Thyroid gland (tissue), 4 donors: ENCODE data around the gene SH2D2A. TPM values are rescaled to one million over a fixed set of nuclear protein-coding genes. Genes with fewer than 3 reads are reported as not detected.

Experiments
- DNase-seq, 2 donors: peaks; one replicate each; pipeline ENCODE4 v3.0.0-alpha.2; 2019
- H3K27ac ChIP-seq, 3 donors: fragments of 200-600 bp; sonication (generic); 1 replicate in 2 of 3; 2 replicates in 1 of 3; pipeline ENCODE4 v1.5.1; 2016 to 2019; ENCODE audit warnings: mild to moderate bottlenecking in 1 of 3, moderate library complexity in 1 of 3
- H3K27me3 ChIP-seq: fragments of 200-600 bp; sonication (generic); one replicate; pipeline ENCODE4 v1.5.1; 2019
- H3K36me3 ChIP-seq, 2 donors: fragments of 200-600 bp; sonication (generic); one replicate each; pipeline ENCODE4 v1.5.1; 2016 to 2019
- H3K4me1 ChIP-seq, 2 donors: fragments of 200-600 bp; sonication (generic); one replicate each; pipeline ENCODE4 v1.5.1; 2017 to 2019
- H3K4me3 ChIP-seq, 3 donors: fragments of 200-600 bp; sonication (generic); replicated peaks in 1 of 3; 1 replicate in 2 of 3; 2 replicates in 1 of 3; pipeline ENCODE4 v1.5.1; 2016; ENCODE audit warnings: mild to moderate bottlenecking in 1 of 3
- H3K9me3 ChIP-seq: fragments of 200-600 bp; sonication (generic); one replicate; pipeline ENCODE4 v1.5.1; 2017
- CTCF ChIP-seq, 6 experiments: fragments of 200-600 bp in 3 of 6; fragments of 450-650 bp in 3 of 6; sonication (generic) in 3 of 6; IDR thresholded peaks; one replicate each; pipeline ENCODE4 v1.5.1; 2016 to 2019; ENCODE audit warnings: antibody characterized with exemption in 6 of 6, mild to moderate bottlenecking in 2 of 6, inconsistent platforms in 1 of 6, moderate library complexity in 1 of 6
- POLR2A ChIP-seq, 2 donors: fragments of 450-650 bp; IDR thresholded peaks; one replicate each; pipeline ENCODE4 v1.6.1; 2017; ENCODE audit warnings: antibody characterized with exemption in 2 of 2, mild to moderate bottlenecking in 2 of 2, moderate library complexity in 1 of 2
- WGBS, 2 donors: methylation state at CpG; one replicate each; pipeline ENCODE4 v1.1.5; 2017; 5-methylcytosine and 5-hydroxymethylcytosine counted together
- intact Hi-C: fragments of 100-400 bp; cut with DNase I; formaldehyde crosslinking; loops from one replicate; pipeline ENCODE4 v1.15.1; 2023
- total RNA-seq, 4 donors: library from RNA; depleted of rRNA; stranded (reverse); fragments of >200 nt; gene quantifications; one replicate each; pipeline ENCODE4 v1.2.3, GENCODE V29; 2016

Gene SH2D2A
- total RNA-seq, 4 donors from 2014 or later, result 1.2 to 3.3 (median 2.0) TPM

DNA sequence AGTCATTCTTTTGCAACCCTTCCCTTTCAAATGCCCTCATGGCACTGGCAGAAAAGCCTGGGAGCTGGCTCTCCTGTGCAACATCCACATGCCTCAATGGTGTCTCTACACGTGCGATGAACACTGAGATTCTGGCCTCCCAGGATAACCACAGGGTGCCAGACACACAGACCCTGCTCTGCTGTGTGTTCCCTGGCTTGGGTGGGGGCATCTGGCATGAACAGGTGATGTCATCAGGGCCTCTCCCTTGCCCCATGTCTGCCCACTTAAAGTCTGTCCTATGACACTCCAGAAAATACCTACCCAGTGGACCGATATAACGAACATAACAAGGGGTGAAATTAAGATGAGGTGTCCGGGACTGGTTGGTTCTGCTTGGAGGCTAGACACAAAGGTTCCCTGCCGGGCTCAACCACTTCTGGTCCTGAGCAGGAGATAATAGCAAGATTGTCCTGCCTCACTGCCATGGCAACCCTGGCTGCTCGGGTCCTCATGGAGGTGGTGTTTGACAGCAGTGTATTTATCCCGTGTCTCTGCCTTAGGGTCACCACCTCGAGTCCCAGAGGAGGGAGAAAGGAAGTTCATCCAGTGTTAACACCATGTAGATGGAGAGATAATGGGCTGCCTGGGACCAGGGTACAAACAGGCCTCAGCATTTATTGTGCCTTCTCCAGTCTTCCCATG lies 22.9 kb upstream of the SH2D2A start:
- Histone ChIP-seq H3K4me3 (no peak overlapping the region), H3K9me3 (no peaks in the 10 kb centered on the region), H3K4me1 (no peaks in the 10 kb centered on the region), H3K27me3 (peaks cover under 1% of the 10 kb centered on the region), H3K36me3 (no peaks in the 10 kb centered on the region), H3K27ac (no peak overlapping the region)
- no peak for TF ChIP-seq POLR2A (IDR thresholded peaks at IDR 0.05)
- no peak for TF ChIP-seq CTCF (IDR thresholded peaks at IDR 0.05)
- no peak for DNase-seq
- WGBS, 2 donors, result 31 to 39% methylated on average over 9 of the region's 9 CpGs
- intact Hi-C loops, result loop anchor here (5.0 kb wide), 1 partner anchor 88 kb away; no protein-coding TSS in a partner anchor

DNA sequence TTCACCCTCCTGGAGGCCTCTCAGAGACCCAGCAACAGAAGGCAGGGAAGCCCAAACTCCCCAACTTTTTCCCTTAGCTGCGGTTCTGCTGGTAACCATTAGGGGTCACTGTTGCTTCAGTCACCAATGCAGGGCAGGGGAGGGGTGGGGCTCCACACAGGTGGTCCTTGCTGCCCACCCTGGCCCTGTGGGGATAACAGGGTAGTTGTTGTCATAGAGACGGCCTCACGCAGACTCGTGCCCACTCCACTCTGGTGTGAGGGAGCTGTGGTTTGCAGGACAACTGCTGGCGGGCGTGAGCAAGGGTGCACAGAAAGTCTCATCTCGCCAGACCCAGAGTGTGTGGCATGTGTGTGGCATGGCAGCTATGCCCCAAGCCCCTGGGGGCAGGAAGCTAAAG lies 22.3 kb upstream of the SH2D2A start:
- no peaks in the 10 kb centered on the region for H3K4me1 ChIP-seq
- 50 to 55% methylated on average over 3 to 4 of the region's 7 CpGs for WGBS, 2 donors
- TF ChIP-seq POLR2A (IDR thresholded peaks at IDR 0.05) (no peak), CTCF (IDR thresholded peaks at IDR 0.05) (peak; percentile 61 to 95 (median 70))
- no peaks in the 10 kb centered on the region for H3K9me3 ChIP-seq
- H3K27ac ChIP-seq, result no peak overlapping the region
- H3K4me3 ChIP-seq, result no peak overlapping the region
- H3K36me3 ChIP-seq, result no peaks in the 10 kb centered on the region
- intact Hi-C loops, result loop anchor here (5.0 kb wide), 1 partner anchor 88 kb away; no protein-coding TSS in a partner anchor
- H3K27me3 ChIP-seq, result no peaks in the 10 kb centered on the region
- no peak for DNase-seq

GRCh38 chr1:156836892-156837291 lies 20.2 kb upstream of the SH2D2A start:
- H3K27ac ChIP-seq, result no peak overlapping the region
- DNase-seq, result no peak
- WGBS, 2 donors, result 78 to 87% methylated on average over 4 of the region's 4 CpGs
- no peaks in the 10 kb centered on the region for H3K9me3 ChIP-seq
- no peaks in the 10 kb centered on the region for H3K36me3 ChIP-seq
- H3K4me3 ChIP-seq, result no peak overlapping the region
- no peaks in the 10 kb centered on the region for H3K4me1 ChIP-seq
- intact Hi-C loops, result loop anchor here (5.0 kb wide), 1 partner anchor 90 kb away; no protein-coding TSS in a partner anchor
- no peaks in the 10 kb centered on the region for H3K27me3 ChIP-seq
- TF ChIP-seq CTCF (IDR thresholded peaks at IDR 0.05) (no peak), POLR2A (IDR thresholded peaks at IDR 0.05) (no peak)

DNA sequence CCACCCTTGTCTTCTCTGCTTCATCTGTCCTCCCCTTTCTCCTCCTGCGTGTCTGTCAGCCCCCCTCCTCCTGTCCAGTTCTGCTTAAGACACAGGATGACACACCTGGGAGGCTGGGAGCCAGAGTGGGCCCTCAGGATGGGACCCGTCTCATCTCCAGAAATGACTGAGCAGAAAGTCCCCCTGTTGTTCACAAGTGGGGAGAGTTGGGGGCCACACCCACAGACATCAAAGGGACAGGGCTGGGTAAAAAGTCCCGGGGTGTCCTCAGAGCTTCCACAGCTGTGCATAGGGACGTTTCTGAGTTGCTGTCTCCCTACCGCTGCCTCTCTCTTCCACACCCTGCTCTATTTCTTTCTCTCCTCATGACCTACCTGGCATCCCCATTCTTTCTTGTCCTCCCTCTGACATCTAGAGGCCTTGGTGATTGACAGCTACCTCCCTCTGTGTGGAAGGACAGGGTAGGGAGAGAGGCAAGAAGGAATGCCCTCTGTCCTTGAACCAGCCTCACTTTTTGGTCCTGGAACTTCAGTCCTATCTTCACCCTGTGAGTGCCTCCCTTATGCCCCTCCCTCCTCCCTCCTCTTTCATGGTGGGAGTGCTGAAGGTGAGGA lies 19.5 kb upstream of the SH2D2A start:
- no peaks in the 10 kb centered on the region for H3K36me3 ChIP-seq
- H3K9me3 ChIP-seq, result no peaks in the 10 kb centered on the region
- DNase-seq, result no peak
- H3K27me3 ChIP-seq, result no peaks in the 10 kb centered on the region
- H3K27ac ChIP-seq, result no peak overlapping the region
- TF ChIP-seq CTCF (IDR thresholded peaks at IDR 0.05) (no peak), POLR2A (IDR thresholded peaks at IDR 0.05) (no peak)
- no peak overlapping the region for H3K4me3 ChIP-seq
- no peaks in the 10 kb centered on the region for H3K4me1 ChIP-seq
- intact Hi-C loops, result loop anchor here (5.0 kb wide), 1 partner anchor 91 kb away; no protein-coding TSS in a partner anchor
- 59 to 79% methylated on average over 5 of the region's 5 CpGs for WGBS, 2 donors

DNA sequence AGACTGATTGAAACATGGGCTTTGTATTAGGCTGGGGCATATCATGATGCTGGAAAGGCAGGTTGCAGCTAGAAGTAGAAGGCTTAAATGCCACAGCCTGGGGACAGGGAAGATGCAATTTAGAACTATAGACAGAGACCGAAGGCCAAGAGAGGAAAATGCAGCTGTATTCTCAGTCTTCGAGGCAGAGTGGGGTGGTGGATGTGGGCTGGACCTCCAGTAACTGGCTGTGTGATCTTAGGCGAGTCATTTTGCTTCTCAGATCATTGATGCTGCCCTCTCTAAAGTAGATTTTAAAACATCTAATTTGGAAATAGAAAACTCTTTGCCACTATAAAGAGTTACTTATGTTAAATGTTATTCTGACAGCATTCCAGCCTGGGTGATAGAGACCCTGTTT lies 17.7 kb upstream of the SH2D2A start:
- DNase-seq, result no peak
- intact Hi-C loops, result no loop called here
- TF ChIP-seq POLR2A (IDR thresholded peaks at IDR 0.05) (no peak), CTCF (IDR thresholded peaks at IDR 0.05) (no peak)
- no peak overlapping the region for H3K27ac ChIP-seq
- H3K27me3 ChIP-seq, result no peaks in the 10 kb centered on the region
- no peaks in the 10 kb centered on the region for H3K36me3 ChIP-seq
- 87 to 89% methylated on average over 3 of the region's 3 CpGs for WGBS, 2 donors
- H3K4me1 ChIP-seq, result no peaks in the 10 kb centered on the region
- no peak overlapping the region for H3K4me3 ChIP-seq
- H3K9me3 ChIP-seq, result no peaks in the 10 kb centered on the region
